Activated CD4-positive, alpha-beta T cell treated with anti-CD3 and anti-CD28 coated beads, Interleukin-2, Interleukin-6, amounts not matched to agents 100 ng/mL and 50 ng/mL, durations not matched to agents 16 hours and 8 hours (primary cell): ENCODE results near the gene SLFN5.
"Not testable (repeated sequence)": the region's sequence is repeated elsewhere in the genome, so short reads cannot be mapped to it uniquely, and the experiment has no call there.

Experiments
- DNase-seq: peaks from one replicate; pipeline ENCODE4 v3.0.0-alpha.2; 2020

Gene SLFN5

GRCh38 chr17:35242805-35243560 is at the start of gene SLFN5:
SLFN5 (plus strand) TSS chr17:35243072; CDS start chr17:35258691, 15,619 bp downstream.
- peak; percentile 96 for DNase-seq

DNA sequence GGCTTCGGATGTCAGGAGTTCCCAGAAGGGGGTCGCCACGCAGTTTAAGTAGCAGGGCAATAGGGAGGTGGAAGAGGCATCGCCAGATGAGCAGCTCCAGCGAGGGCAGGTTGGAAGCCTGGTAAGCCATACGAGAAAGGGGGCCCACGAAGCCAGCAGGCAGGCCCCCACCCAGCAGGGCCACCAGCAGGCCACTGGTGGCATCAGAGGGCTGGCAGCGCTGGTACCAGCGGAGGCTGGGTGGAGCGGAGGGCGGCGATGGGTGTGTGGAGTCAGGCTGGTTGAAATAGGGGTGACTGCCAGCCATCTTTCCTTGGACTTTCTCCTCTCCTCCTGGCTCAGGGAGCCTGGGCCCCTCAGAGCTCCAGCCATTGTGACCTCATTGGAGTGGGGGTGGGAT is 48.9 kb upstream of the SLFN5 start, which contains the start of gene SLC35G3:
Gene SLC35G3, minus strand, starts transcription at position 393 of the 400 bp plus-strand sequence. Its CDS starts 86 bp downstream, at position 307.
- not testable (repeated sequence) for DNase-seq

DNA sequence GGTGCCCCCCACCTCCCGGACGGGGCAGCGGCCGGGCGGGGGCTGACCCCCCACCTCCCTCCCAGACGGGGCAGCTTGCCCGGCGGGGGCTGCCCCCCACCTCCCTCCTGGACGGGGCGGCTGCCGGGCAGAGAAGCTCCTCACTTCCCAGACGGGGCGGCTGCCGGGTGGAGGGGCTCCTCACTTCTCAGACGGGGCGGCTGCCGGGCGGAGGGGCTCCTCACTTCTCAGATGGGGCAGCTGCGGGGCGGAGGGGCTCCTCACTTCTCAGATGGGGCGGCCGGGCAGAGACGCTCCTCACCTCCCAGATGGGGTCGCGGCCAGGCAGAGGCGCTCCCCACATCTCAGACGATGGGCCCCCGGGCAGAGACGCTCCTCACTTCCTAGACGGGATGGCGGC is 47.8 kb upstream of the SLFN5 start:
- not testable (repeated sequence) for DNase-seq

- not testable (repeated sequence) for DNase-seq
These were observed 40.3 kb upstream of the SLFN5 start for GRCh38 chr17:35202582-35202981.

GRCh38 chr17:35210741-35211140 is 32.1 kb upstream of the SLFN5 start:
- DNase-seq = no peak

GRCh38 chr17:35212668-35213067 is 30.2 kb upstream of the SLFN5 start:
- DNase-seq = peak; percentile 39

DNA sequence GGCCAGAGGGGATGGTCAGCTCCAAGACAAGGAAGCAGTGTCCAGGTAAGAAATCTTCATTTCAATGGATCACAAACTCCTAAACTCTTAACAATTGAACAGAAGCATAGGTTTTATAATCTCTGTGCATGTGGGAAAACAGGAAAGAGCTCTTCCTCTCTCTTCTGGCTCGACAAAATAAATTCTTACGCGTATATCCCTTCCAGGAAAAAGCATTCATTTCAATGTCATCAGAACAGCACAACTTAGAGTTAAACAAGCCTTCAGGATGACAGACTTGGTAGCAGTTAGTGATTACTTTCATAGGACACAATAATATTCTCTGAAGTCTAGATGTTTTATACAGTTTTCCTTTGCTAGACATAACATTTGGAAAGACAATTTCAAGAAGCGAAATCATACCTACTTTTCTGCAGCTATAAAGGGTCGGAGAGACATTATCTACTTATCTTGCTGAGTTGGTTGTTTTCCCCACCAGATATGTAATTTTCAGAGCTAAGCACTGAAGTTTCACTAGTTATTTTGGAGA is 29.4 kb upstream of the SLFN5 start:
- DNase-seq = peak; percentile 20

GRCh38 chr17:35214192-35214591 is 28.7 kb upstream of the SLFN5 start:
- DNase-seq = peak; percentile 85

GRCh38 chr17:35214631-35215273 is 28.1 kb upstream of the SLFN5 start:
- peak; percentile 76 for DNase-seq

GRCh38 chr17:35217107-35217506 is 25.8 kb upstream of the SLFN5 start:
- no peak for DNase-seq

DNA sequence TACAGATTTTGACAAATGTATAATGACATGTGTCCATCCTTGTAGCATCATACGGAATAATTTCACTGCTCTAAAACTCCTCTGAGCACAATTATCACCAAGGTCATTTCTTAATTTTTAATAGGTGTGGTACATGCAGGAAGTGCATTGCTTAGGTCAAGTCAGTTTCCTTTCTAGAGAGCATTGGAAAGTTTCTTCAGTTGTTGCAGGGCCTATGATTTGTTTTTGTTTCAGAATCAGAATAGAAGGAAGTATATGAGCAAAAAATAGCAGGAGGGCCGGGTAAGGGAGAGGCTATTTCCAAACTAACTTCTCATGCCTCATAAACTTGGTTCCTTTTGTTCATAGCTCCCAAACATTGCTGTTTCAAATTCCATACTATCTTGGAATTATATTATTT is 24.0 kb upstream of the SLFN5 start:
- DNase-seq = peak; percentile 26

DNA sequence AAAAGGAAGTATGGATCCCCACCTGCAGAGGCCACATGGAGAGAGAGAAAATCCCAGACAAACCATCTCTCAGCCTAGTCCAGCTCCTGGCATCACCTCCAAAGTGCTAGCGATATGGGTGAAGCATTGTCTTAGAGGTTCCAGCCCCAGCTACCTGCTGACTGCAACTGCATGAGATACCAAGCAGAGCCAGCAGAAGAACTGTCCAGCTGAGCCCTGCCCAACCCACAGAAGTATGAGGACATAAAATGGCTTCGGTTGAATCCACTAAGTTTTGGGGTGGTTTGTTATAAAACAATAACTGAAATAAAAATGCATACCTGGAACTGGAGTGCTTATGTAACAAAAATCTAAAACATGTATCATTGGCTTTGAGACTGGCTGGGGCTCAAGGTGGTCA is 20.4 kb upstream of the SLFN5 start:
- no peak for DNase-seq

GRCh38 chr17:35224436-35224835 is 18.4 kb upstream of the SLFN5 start:
- DNase-seq = no peak

DNA sequence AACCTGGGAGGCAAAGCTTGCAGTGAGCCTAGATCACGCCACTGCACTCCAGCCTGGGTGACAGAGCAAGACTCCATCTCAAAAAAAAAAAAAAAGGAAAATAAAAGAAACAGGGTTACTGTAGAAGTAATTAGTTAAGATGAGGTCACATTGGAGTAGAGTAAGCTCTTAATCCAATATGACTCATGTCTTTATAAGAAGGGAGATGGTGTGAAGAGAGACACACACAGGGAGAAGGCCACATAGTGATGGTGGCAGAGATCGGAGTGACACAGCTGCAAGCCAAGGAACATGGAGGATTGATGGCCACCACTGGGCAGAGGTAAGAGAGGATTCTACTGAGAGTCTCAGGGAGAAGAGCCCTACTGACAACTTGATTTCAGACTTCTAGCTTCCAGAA is 15.3 kb upstream of the SLFN5 start:
- DNase-seq = no peak

DNA sequence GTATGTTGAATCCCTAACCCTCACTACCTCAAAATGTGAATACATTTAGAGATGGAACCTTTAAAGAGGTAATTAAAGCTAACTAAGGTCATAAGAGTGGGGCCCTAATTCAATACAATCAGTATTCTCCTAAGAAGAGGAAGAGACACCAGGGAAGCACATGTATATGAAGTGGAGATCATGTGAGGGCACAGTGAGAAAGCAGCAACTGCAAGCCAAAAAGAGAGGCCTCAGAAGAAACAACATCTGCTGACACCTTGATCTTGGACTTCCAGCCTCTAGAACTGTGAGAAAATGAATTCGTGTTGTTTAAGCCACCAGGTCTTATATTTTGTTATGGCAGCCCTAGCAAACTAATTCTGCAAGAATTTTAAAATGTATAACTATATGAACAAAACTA is 13.2 kb upstream of the SLFN5 start:
- no peak for DNase-seq

- DNase-seq = not testable (repeated sequence)
These were observed 8.6 kb upstream of the SLFN5 start for GRCh38 chr17:35234315-35234714.

DNA sequence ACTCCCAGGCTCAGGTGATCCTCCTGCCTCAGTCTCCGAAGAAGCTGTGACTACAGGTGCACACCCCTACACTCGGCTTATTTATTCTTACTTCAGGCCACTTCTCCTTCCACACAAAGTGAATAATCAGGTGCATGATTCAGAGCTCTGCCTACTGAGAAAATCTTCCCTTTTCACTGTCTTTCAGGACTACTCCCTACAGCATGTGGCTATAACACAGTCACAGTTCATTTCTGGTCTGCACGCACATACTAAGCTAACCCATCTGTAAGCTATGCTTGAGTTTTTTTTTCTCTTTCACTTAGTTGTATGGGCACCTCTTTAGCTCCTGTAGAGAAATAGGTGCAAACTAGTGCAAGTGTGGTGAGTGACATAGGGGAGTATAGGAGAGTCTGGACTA is 7.6 kb upstream of the SLFN5 start:
- no peak for DNase-seq

GRCh38 chr17:35235917-35236316 is 7.0 kb upstream of the SLFN5 start:
- DNase-seq = no peak

DNA sequence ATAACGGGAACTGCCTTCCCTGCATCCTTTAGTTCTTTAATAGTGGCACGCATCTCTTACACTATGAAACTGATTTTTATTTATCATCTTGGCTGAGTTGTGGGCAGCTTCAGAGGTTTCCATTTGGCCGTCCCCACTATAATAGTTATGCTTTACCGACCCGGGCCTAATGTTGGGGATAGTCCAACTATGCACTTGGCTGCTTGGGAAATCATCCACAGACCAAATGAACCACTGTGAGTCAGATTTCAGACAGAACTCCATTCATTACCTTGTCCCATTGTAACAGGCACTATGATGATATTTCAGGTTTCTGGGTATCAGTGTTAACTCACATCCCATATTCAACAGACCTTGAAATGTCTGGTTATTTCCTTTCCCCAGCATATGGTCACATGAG is 6.1 kb upstream of the SLFN5 start:
- no peak for DNase-seq

GRCh38 chr17:35238821-35239220 is 4.1 kb upstream of the SLFN5 start:
- peak; percentile 25 for DNase-seq

DNA sequence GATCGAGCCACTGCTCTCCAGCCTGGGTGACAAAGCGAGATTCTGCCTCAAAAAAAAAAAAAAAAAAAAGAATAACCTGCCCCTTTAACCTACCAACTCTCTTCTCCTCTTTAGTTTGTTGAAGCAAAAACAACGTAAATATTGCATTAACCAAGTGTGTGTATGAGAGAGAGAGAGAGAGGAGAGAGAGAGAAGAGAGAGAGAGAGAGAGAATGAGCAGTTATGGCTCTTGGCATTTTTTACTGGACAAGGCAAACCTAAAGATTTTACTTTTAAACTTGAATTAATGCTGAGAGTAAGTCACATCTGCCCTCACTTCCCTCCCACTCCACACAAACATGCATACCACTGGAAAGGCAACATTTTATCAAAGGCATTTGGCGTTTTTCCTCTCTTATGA is 3.0 kb upstream of the SLFN5 start:
- no peak for DNase-seq

- DNase-seq = no peak
These were observed 2.0 kb upstream of the SLFN5 start for GRCh38 chr17:35240861-35241260.

DNA sequence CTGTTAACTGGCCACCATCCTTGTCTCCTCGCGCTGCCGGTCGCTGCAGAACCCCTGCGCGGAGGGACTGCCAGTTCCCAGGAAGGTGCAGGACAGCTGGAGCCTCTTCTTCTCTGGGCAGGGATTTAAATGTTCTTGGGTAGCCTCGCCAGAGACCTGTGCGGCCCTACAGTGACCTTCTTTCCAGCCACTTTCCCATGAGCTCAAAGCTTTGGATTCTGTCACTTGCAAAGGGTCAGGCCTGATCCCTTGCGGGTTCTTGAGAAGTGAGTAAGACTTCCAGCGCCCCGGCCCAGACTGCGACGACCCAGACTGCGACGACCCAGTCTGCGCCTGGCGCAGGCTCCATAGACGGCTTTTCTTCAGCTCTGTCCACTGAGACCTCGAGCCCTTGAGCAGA is 1.4 kb upstream of the SLFN5 start:
- DNase-seq = peak; percentile 34

GRCh38 chr17:35242158-35242804 is 591 bp upstream of the SLFN5 start:
- peak; percentile 94 for DNase-seq
